HG02981 (cell line): ENCODE data around the gene HMCES.
A peak's percentile ranks its signal among the peaks of the same experiment; 100 is the strongest.

ENCODE experiments used
- ATAC-seq: cut with Tn5 transposase; IDR thresholded peaks from one replicate; pipeline ENCODE4 v1.9.1; 2021; ENCODE audit warnings: mild to moderate bottlenecking, moderate library complexity; ENCODE audit not compliant: unreplicated experiment

Gene HMCES, protein sequence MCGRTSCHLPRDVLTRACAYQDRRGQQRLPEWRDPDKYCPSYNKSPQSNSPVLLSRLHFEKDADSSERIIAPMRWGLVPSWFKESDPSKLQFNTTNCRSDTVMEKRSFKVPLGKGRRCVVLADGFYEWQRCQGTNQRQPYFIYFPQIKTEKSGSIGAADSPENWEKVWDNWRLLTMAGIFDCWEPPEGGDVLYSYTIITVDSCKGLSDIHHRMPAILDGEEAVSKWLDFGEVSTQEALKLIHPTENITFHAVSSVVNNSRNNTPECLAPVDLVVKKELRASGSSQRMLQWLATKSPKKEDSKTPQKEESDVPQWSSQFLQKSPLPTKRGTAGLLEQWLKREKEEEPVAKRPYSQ

DNA sequence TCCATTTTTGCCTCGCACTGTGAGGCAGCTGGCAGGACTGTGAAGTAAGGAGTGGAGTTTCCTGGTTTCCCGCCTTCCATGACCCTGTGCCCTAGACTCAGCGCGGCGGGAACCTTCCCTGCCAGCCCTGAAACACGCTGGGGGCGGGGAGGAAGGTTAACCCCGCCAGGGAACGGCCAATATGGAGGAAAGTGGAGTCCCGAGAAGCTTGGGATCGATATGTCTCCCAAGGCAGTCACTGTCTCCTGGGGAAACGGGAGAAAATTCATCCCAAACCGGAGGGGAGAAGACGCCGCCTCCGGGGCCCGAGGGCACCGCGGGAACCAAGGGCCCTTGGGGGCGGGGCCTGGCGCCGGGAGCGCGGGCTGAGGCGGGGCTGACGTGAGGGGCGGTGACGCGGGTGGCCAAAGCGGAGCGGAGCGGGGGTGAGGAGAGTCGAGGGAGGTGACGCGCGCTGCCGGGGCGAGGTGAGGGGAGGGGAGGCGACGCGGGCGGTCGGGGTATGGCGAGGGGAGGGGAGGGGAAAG is at the start of gene HMCES:
Gene HMCES, plus strand, starts transcription at position 432 of the 527 bp plus-strand sequence. CDS start 863 bp downstream, outside the sequence.
- ATAC-seq: peak; percentile 40

DNA sequence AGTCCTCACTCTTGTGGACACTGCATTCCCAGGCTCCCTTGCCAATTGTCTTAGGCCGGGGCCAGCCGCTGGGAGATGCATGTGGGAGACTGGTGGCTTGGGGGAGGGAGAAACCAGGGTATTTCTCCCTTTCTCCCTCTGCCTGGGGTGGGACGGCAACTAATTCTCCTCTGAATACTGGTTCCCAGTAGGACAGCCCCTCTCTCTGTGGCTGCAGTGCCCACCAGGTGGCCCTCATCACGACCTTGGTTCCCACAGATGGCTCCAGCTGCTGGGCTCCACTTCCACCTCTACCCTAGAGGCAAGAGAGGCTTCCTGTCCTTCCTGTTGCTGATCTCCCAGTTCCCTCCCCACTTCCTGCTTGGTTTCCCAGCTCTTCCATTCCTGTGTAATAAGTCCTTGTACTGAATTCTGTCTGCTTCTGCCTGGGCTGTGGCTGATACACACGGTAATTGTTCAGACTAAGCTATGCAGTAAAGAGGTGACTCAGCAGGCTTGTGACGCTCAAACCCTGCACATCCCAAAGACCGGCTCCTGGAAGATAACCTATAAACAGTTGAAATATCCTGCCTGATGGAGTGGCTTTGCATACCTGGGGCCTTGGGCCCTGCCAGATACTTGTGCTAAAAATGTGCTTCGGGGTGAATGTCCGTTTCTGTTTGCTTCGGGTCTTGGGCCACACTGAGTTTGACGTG is 49.6 kb upstream of the HMCES start:
- ATAC-seq: no peak

DNA sequence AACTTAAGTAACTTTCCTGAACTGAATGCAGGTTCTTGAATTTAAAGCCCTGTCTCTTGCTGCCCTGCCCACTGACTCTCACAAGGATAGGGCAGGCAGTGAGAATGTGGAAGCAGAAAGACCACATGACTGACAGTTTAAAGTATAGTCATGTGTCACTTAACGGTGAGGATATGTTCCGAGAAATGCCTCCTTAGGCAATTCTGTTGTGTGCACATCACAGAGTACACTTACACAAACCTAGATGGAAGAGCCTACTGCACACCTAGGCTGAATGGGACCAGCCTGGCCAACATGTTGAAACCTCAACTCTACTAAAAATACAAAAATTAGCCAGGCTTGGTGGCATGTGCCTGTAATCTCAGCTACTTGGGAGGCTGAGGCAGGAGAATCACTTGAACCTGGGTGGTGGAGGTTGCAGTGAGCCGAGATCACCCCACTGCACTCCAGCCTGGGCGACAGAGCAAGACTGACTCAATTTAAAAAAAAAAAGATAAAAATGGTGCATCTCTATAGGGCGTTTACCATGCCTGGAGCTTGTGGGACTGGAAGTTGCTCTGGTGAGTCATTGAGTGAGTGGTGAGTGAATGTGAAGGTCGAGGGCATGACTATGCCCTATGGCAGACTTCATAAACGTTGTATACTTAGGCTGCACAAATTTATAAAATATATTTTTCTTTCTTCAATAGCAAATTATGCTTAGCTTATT is 48.2 kb upstream of the HMCES start:
- ATAC-seq: no peak

DNA sequence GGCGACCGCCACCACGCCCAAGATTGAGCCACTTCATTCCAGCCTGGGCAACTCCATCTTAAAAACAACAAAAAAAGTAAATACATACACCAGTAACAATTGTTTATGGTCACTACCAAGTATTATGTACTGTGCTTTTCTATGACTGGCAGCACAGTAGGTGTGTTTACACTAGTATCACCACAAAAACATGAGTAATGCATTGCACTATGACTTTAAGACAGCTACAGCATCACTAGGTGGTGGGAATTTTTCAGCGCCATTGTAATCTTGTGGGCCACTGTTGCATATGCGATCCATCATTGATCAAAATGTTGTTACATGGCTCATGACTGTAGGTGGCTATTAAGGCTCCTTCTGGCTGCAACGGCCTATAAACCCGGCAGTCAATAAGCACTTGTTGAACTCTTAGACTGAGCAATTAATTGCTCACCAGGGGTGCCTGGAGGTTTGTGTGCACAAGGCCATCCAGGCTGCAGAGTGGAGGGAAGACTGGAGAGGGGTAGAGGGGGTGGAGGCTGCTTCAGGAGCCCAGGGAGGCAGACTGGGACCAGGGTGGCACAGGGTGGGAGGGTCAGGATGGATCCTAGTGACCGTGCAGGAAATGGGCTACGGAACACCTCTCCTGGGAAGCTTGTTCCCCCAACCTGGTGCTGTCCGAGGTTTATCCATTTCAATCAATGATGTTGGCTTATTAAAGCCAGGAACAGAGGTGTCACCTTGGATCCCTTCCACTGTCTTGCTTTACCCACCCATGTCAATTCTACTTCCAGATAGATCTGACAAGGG is 47.1 kb upstream of the HMCES start:
- ATAC-seq: no peak

DNA sequence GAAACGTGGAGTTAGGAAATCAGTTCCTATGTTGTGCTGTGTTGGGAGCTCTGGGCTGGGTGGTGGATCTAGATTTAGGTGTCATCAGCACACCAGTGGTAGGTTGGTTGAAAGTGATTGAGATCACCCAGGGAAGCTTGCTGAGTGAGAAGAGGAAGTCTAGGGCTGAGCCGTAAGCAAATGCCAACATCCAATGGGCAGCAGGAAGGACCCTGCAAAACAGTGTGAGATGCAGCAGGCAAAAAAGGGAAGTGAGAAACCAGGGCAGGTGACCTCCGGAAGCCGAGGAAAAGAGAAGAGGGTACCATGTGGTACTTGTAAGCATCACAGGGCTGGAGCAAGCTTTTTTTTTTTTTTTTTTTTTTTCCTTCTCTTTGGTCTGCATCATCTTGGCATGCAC is 45.1 kb upstream of the HMCES start:
- peak; percentile 94 for ATAC-seq

DNA sequence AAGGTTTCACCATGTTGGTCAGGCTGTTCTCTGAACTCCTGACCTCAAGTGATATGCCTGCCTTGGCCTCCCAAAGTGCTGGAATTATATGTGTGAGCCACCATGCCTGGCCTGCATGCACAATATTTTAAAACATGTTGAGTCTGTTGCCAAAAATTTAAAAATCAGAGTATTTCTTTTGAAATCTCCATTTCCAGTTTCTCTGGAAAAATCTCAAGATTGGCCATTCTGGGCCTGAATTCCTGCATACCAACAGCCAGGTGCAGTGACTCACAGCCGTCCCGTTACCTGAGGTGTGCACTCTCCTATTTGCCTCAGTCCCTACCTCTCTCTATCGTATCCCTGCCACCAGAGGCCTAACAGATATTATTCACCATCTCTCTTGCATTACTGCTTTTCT is 44.2 kb upstream of the HMCES start:
- ATAC-seq: no peak

DNA sequence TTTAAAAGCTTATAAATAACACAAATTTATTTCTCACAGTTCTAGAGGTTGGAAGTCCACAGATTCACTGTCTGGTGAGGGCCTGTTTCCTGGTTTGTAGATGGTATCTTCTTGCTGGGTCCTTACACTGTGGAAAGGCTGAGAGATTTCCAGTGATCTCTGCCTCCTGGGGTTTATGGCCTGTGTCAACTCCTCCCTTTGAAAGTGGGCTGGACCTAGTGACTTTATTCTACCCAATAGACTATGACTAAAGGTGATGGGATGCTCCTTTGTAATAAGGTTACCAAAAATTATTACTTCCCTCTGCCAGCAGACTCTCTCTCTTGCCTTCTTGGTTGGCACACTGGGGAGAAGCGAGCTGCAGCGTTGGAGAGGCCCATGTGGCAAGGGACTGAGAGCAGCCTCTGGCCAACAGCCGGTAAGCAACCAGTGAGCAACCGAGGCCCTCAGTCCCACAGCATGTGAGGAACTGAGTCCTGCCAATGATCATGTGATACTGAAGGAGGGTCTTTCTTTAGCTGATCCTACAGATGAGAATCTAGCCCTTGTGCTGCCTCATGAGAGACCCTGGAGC is 43.2 kb upstream of the HMCES start:
- no peak for ATAC-seq

DNA sequence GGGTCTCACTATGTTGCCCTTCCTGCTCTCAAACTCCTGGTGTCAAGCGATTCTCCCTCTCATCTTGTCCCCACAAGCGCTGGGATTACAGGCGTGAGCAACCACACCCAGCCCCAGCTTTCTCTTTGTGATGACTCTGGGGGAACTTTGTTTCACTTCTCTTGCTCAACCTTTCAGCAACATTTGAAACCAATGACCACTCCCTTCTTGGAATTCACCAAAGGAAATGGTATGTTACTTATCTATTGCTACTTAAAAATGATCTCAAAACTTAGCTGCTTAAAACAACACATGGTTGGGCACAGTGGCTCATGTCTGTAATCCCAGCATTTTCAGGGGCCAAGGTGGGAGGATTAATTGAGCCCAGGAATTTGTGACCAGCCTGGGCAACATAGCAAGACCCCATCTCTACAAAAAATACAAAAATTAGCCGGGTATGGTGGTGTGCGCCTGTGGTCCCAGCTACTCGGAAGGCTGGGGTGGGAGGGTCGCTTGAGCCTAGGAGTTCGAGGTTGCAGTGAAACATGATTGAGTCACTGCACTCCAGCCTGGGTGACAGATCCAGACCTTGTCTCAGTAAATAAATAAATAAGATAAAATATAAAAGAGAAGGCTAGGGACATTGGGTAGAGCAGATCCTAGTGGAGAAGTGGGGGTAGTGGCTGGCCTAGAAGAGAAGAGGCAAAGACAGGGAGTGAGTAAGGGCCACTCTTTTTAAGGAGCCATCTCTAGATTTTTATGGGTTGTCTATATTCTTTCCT is 39.5 kb upstream of the HMCES start:
- ATAC-seq: no peak

DNA sequence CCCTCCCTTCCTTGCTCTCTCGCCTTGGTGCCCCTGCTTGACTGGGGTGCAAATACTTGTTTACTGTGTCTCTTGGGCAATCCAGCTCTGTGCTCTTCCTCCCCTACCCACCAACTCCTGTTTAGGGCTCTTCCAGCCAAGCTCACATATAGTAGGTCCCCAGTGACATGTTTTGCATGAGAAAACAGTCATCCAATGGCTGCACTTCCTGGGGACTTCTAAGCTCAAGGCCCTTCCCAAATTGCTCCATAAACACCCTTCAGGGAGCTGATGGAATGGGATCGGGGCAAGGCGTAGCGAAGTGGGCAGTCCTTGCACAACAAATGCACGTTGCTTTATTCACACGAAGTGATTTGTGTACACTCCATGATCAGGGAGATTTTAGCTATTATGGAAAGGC is 38.7 kb upstream of the HMCES start:
- ATAC-seq: no peak

DNA sequence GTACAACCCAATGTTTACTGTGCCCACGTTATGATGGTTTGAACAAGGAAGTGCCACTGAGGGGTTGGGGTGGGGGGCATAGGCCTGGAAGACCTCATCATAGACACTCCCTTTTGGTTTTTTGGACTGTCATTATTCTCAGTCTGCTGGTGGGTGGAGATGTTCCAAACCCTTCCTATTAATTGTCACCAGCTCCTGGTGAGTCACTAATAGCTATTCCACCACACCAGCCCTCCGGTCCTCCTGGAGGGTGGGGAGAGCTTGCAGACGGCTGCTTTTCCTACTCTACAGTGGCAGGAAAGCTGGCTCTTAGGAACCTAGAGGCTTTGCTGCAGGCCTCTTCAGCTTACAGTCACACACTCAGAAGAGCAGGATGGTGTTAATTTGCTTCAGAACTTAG is 38.2 kb upstream of the HMCES start:
- no peak for ATAC-seq

DNA sequence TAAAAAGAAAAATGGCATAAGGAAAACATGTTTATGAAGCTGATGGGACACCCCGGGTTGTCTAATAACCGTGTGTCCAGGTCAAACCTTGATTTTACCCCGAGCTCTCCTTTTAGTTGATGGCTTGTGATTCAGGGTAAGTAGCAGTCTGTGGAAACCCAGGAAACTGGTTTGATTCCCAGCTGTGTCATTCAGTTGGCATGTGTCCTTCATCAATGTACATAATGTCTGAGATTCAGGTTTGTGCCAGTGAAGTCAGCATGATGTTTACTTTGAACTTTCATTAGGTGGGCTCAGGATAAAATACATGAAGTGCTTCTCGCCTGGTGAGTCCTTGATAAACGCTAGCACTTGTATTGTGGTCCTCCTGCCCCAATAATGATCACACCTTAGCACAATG is 33.5 kb upstream of the HMCES start:
- ATAC-seq: no peak

DNA sequence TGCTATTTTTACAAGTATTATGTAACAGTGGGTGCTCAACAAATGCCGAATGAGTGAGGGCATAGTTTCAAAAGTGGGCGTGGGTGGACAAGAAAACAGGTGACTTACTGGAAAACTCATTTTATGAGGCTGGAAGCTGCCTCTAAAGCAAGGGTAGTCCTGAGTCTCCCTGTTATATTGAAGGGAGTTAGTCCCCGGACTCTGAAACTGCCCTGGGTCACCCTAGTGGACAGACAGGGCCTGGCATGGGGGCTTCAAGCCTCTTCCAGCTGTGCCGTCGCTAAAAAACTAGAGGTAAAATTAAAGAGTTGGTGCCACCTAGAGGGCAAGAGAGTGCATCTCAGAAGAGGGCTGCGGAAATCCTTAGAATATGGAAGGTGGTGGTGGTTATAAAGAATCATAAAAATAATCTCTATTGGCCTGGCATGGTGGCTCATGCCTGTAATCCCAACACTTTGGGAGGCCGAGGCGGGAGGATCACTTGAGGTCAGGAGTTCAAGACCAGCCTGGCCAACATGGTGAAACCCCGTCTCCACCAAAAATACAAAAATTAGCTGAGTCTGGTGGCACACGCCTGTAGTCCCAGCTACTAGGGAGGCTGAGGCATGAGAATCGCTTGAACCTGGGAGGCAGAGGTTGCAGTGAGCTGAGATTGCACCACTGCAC is 32.9 kb upstream of the HMCES start:
- peak; percentile 64 for ATAC-seq

DNA sequence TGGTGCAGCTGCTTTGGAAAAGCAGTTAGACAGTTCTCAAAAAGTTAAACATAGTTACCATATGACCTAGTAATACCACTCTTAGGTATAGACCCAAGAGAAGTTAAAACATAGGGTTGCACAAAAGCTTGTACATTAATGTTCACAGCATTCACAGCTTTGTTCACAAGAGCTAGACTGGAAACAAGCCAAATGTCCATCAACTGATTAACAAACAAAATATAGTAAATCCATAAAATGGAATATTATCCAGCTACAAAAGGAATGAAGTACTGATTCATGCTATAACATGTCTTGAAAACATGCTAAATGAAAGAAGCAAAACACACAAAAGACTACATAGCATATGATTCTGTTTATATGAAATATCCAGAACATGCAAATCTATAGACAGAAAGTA is 32.0 kb upstream of the HMCES start:
- no peak for ATAC-seq

DNA sequence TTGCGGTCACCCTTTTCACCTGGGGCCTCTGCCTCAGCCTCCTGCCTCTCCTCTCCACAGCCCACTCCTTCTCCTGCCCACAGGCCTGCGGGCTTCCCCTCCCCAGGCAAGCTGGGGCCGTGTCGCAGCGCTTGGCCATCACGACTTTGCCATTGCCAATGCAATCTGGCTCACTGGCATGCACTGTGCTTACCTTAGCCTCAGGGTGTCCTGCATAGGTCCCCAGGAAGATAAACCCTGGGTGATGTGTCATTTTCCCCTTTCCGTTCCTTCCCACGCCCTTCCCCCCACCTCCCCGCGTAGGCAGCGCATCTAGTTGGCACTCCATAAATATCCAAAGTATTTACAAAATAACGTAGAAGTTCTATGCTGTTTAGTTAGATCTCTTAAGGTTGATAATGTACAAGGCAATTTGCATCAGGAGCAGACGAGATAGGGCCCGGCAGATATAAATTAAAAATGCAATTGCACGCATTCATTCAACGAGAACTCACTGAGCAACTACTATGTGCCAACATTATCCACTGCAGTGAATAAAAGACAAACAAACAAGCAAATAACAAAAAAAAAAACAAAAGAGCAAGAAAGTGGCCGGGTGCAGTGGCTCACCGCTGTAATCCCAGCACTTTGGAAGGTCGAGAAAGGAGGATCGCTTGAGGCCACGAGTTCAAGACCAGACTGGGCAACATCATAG is 30.2 kb upstream of the HMCES start:
- ATAC-seq: no peak

DNA sequence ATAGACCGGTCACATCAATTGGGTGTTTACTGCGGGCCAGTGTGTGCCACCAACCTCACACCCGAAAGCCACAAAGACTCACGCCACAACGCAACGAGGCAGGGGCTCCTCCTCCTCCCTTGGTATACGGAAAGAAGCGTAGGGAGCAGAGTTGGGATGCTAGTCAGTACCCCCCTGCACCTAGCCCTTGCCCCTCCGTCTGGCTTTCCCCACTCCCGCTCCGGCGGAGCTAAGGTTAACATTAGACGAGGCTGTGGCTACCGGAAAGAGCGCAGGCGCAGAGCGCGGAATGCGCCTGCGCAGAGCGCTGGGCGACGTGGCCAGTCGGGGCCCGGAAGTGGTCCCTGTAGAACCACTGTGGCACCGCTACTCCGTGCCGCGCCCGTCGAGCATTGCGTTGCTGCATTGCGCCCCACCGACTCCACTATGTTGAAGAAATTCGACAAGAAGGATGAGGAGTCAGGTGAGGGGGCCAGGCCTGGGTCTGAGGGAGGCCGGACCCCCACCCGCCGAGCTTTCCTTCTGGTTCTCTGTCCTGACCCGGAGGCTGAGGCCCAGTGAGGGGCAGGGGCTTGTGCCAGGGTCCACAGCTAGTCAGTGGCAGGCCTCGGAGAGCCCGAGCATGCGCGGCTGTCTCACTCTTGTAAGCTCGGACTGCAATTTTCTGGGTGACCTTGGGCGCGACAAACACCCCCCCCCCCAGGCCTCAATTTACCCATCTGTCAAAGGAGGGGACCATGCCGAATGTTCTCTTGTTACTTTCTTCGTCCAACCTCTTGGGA is 29.2 kb upstream of the HMCES start, which contains the start of gene COPG1:
Gene COPG1, plus strand, starts transcription at position 323 of the 782 bp plus-strand sequence. Its CDS starts 104 bp downstream, at position 427.
- ATAC-seq: peak; percentile 75

DNA sequence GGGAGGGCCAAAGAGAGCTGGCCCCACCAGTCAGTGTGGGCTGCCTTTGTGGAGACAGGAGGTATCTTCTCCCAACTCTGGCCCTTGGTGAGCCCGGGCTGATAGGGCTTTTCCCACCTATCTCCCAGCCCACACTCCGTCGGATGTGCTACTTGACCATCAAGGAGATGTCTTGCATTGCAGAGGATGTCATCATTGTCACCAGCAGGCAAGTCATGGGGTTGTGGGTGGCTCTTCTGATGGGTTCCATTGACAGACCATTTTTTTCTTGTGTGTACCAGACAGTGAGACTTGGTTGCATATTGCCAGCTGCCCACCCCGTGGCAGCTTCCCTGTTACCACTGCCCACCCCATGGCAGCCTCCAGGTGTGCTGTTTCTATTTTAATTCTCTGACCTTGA is 25.9 kb upstream of the HMCES start:
- no peak for ATAC-seq

DNA sequence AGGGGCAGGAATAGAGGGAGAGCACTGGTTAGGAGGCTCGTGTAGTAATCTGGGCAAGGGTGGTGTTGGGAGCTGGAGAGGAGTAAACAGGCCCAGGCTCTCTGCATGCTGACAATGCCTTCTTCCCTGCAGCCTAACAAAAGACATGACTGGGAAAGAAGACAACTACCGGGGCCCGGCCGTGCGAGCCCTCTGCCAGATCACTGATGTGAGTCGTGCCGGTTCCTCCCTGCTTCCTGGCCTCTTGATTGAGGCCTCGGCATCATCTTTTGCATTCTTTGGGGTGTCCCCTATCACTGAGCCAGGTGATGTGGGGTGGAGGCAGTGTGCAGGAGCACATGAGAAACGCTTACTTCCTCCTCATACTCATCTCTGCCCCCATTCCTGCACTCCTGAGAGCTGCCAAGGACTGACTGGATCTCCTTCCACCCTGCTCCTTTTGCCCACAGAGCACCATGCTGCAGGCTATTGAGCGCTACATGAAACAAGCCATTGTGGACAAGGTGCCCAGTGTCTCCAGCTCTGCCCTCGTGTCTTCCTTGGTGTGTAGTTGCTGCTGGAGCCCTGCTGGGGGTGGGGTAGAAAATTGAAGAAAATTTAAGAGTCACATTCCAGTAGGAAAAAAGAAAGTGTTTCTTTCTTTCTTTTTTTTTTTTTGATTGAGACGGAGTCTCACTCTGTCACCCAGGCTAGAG is 24.0 kb upstream of the HMCES start:
- no peak for ATAC-seq
